Activated CD8-positive, alpha-beta memory T cell treated with anti-CD3 and anti-CD28 coated beads, Interleukin-2, amount 50 U/mL, for 48 hours (primary cell): Measurements from ENCODE around the gene VIT.

Experiments
- DNase-seq: peaks from one replicate; pipeline ENCODE4 v3.0.0-alpha.2; 2020

VIT gene, protein sequence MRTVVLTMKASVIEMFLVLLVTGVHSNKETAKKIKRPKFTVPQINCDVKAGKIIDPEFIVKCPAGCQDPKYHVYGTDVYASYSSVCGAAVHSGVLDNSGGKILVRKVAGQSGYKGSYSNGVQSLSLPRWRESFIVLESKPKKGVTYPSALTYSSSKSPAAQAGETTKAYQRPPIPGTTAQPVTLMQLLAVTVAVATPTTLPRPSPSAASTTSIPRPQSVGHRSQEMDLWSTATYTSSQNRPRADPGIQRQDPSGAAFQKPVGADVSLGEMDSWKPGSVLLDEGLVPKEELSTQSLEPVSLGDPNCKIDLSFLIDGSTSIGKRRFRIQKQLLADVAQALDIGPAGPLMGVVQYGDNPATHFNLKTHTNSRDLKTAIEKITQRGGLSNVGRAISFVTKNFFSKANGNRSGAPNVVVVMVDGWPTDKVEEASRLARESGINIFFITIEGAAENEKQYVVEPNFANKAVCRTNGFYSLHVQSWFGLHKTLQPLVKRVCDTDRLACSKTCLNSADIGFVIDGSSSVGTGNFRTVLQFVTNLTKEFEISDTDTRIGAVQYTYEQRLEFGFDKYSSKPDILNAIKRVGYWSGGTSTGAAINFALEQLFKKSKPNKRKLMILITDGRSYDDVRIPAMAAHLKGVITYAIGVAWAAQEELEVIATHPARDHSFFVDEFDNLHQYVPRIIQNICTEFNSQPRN

DNA sequence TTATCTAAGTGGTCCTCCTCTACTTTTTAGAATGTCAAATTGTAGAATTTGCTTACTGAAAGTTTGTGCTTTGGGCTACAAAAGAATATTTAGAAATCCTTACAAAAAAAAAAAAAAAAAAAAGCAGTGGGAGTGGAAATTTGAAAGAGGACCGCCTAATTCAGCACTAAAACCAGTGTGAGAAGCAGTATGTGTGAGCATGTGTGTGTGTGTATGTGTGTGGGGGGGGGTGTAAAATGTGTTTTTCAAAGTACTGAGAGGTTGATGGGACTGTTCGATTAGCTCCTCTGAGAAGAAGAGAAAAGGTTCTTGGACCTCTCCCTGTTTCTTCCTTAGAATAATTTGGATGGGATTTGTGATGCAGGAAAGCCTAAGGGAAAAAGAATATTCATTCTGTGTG, at the start of gene VIT:
Gene VIT (plus strand): TSS at position 175 of the 400 bp plus-strand sequence. CDS start 19,664 bp downstream, outside the sequence.
- DNase-seq, result no peak

DNA sequence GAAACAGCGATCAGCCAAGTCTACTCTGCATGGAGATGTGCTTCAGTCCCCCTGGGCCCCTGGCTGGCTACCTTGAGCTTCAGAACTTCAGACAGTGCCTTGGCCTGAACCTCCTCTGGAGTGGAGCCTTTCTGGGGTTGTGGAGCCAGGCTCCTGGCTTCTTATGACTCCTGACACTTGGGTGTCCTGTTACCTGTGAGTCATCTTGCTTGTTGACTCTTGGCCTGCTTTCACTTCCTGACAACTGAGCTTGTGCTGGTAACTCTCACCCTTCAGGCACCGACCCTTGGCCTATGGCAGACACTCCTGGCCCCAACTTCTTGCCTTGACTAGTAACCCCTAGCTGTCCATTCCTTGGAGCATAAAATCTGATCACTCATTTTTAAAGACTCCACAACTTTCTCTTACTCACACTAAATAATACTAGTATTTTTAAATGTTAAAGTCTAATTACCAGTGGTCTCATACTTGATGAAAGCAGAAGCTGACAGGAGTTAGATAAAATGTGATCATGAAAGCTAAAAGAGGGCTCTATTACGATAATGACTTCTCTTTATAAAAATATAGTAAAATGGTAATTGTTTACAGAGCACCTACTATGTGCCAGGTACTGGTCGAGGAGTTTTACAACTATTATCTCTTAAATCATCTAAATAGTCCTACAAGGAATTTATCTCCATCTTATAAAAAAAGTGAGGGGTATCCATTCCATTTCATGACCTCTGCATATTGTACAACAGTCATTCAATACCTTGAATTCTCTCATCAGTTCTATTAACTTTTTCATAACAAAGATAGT, 46.3 kb upstream of the VIT start:
- DNase-seq, result no peak

DNA sequence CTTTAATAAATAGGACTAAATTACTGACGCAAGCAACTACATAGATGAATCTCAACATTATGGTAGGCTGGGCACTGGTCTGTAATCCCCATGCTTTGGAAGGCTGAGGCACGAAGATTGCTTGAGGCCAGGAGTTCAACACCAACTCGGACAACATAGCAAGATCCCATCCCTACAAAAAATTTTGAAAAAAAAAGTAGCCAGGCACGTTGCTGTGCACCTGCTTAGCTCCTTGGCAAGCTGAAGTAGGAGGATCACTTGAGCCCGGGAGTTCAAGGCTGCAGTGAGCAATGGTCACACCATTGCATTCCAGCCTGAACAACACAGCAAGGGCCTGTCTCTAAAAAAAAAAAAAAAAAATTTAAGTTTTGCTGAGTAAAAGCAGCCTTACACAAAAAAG, 43.4 kb upstream of the VIT start:
- DNase-seq, result no peak

DNA sequence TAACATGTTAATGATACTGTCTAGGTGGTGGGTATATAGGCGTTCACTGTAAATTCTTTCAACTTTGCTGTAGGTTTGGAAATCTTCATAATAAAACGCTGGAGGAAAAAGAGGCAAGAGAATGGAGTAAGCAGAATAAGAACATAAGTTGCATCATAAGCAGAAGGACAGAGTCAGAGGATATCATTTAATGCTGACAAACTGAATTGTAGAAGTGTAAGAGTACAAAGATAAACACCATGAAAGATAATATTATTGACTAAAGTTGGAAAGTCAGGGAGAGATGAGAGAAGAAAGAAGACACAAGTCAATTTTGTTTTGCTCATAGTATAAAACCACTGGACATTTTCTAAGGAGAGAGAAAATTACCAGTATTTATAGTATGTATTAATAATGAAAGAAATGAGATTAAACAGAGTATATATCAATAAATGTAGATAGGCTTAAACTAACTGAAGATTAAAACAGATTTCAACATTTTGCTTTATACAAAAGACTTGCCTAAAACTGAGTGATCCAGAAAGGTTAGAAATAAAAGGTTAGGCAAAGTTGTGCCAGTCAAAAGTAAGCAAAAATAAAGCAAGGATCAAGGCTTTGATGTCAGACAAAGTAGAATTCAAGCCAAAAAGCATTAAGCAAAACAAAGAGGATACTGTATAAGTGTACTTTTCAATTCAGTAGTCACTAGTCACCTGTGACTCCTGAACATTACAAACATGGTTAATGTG, 42.4 kb upstream of the VIT start:
- DNase-seq, result no peak

DNA sequence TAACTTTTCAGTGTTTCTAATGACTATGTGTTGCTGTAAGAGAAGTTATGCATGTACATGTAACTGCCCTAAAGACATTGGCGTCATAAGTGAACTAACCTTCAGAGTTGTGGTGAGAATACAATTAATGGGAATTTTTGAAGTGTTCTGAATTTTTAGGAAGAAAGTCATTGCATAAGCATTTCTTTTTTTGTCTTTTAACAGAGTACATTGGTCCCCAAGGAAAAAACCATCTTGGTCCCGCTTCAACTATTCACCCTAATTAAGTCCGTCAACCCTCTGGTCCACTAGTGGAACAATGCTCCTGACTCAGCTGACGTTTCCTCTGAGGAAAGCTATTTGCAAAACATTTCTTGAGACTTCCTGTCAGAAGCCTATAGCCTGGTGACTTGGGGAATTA, 41.1 kb upstream of the VIT start:
- no peak for DNase-seq

DNA sequence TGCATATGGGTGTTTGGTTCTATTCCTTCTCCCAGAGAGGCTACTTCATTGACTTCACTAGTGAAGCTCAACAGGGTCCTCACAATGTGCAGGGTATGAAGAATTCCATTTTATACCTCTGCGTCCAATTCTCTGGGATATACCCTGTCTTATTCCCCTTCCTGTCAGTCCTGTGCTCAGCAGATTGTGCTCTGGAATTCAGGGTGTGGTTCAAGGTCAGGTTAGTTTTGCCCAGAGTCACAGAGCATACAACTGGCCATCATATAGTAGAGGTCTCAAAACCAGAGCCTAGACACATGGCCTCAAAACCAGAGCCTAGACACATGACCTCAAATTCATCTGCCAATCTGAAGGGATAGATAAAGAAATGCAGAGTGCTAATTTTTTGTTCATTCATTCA, 38.8 kb upstream of the VIT start:
- DNase-seq, result no peak

DNA sequence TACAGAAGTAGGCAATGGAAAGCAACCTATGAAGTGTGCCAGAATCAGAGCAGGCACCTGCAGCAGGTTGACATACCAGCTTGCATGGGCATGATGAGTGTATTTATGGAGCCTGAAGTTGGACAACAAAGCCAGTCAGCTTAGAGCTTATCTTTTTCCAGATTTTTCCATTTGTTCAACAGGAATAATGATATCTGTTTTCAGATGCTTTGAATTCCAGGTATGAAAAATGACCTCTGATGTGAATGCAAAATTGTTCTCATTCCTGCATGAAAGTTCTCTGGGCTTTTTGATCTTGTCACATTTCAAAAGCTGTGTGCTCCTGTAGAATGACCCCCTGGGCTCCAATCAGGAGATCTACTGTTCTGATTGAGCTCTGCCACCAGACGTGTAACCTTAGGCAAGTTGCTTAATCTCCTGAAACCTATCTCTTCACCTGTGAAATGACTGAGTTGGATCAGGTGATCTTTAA, 38.2 kb upstream of the VIT start:
- no peak for DNase-seq

DNA sequence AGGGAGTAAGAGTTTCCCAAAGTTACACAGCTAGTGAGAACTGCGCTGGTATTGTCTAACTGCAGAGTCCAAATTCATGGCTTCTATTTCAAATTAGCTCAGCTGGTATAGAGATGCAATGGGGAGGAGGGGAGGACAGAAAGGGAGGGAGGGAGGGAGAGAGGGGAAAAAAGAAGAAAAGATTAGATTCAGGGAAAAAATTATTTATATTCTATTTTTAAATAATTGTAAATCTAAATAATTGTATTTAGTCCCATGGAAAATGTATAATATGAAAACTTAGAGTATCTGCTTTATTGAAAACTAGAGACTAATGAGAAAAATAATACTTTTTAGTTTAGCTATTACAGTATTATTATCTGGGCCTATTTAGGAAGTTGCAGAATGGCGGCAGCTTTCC, 37.3 kb upstream of the VIT start:
- no peak for DNase-seq

DNA sequence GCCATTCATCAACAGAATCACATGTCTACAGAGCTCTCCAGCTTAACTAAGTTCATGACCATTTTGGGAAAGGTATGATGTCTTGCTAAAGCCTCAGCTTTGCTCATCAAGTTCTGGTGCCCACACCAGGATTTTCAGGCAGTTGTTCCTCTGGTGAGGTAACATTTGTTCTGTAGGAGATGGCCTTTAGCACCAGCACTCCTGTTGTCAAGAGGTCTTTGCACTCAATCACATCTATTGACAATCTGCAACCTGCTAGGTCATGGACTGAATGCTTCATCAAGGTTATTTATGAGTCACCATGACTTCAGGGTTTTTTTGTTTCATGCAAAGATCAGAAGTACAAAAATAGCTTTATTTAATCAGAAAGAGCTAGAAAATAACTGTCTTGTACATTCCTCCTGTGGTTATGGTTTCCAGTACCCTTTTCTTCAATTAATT, 36.6 kb upstream of the VIT start:
- DNase-seq, result no peak

DNA sequence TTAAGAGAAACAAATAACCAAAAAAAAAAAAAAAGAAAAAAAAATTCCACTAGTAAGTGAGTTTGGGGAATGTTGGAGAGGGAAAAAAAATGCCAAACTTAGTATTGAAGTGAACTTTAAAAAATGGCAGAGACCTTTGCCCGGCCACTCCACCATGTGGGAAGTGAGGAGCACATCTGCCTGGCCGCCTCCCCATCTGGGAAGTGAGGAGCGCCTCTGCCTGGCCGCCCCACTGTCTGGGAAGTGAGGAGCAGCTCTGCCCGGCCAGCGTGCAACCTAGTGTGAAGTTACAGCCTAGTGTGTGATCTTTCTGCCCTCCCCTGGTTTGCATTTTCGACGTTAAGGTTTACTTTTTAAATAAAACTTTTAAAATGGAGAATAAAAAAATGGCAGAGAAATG, 33.9 kb upstream of the VIT start:
- DNase-seq, result no peak

DNA sequence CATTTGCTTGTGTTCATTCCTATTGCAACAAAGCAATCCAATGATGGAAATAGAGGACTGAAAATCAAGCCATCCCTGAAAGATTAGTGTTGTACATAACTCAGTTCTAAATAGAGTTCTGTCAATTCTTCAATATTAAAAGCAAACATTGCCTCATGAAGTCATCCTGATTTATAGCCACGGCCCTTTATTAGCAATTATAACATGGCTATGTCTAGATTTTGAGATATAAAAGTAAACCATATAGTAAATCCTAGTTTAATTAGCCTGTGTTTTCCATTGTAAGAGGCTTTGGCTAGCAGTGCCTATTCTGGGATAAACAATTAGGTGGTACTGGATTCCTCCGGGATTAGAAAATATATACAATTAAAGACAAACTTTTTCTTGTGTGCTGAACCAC, 33.2 kb upstream of the VIT start:
- DNase-seq, result no peak

DNA sequence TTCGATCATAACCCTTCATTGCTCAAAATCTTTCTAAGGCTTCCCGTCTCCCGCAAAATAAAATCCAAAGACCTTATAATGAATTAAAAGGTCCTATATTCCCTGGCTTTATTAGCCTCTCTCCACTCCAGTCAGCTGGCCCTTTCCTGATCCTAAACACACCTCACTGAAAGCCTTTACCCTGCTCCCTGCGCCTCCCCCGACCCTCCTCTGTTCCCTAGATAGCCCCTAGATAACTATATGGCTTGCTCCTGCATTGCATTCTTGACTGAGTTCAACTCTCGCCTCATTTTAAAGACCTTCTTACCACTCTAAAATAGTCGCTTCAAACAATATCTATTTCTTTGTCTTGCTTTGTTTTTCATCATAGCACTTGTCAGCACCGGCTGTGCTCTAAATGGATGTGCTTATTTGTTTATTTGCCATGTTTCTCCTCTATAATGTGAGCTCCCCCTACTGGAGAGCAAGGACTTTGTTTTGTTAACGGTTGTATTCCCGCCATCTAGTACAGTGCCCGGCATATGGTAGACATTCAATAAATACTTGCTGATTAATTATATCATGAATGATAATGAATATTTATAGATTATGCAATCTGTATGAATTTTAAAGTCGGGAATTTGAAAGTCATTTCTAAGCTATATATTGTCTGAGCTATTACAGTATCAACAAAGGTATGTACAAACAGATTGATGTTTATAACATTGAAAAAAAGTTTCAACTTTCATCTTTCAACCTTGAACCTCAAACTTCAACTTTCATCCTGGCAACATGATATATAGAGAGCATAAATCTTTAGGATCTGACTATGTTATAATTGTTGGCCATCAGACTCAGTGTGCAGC, 32.4 kb upstream of the VIT start:
- no peak for DNase-seq

DNA sequence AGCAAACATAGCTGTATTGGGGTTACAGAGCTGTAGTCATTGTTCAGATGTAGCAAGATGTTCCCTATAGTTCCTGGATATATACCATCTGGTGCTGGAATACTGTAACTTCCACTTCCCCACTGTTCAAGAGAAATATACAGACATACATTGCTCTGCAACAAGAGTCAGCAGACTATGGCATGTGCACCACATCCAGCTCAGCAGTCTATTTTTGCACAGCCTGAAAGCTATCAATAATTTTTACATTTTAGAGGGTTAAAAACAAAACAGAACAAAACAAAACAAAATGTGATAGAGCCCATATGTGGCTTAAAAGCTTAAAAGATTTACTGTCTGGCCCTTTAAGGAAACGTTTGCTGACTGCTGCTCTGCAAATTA, 31.8 kb upstream of the VIT start:
- no peak for DNase-seq

DNA sequence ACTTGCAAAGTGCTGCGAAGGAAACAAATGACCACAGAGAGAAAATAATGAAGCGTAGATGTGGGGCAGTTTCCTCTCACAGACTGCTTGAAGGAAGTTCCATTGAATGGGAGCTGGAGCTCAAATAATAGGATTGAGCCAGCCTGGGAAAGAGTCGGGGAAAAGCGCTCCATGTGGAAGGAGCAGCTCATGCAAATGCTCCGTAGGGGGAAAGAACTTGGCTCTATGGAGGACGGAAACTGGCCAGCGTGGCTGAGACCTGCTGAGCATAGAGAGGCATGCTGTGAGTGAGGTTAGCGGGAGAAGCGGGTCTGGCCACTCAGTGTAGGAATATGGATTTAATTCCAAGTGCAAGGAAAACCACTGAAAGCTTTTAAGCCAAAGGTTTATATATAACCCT, 28.6 kb upstream of the VIT start:
- DNase-seq, result no peak

DNA sequence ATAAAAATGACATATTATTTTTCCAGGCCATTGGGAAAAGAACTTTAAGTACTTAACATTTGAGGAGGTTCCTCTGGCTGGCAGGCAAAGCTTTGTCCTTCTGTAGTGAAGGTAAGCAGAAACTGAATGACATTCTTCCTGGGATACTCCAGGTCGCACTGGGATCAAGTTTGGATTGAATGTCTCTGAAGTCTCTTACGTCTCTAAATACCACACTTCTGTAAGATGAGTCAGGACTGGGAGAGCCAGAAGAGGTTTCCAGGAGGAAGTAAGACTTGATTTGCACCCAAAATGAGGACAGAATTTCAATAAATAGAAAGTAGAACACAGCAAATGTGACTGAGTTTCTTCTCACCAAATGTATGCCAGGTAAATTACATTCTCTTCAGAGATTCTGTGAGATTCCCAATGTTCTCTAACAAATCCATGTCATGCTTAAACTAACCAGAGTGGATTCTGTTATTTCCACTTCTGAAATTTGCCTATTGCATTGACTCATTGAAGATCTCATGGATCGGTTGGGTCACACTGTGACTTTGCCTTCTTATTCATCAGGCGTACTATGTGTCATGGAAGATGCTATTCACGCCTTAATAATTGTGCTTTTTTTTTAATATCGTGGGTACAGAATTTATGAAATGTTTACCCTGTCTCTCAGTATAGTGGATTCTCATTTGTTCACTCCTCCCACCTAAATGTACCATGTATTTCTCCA, 25.5 kb upstream of the VIT start:
- DNase-seq, result no peak

DNA sequence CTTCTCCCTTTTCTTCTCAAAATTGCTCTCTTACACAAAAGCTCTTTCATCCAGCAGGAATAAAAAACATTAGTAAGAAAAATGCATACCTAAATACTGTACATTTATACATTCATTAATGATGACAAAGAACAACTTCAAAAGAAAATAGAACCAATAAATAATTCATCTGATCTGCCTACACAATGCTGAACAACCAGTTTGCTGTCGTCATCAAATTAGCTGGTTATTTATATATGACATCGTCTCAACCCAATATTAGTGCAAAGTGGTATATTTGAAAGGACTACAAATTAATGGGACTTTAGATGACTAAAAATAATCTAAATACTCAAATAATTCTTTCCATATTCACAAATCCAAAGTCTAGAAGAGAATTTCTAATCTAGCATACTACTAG, 24.8 kb upstream of the VIT start:
- DNase-seq, result no peak

DNA sequence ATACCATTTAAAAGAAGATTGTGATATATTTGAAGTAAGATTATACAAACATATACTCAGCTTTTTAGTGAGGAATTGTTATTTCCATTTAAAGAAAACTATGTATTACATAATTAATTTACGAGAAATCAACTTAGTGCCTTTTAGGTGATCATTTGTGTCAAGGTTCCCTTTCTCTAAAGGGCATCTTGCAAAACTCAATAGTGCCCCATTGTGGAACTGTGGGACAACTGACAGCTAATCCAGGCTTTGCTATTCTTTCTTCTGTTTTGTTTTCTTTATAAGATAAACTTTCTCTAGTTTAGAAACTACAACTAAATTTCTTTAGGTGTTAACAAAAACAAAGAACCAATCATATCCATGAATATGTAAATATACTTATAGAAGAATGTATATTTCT, 24.3 kb upstream of the VIT start:
- no peak for DNase-seq

DNA sequence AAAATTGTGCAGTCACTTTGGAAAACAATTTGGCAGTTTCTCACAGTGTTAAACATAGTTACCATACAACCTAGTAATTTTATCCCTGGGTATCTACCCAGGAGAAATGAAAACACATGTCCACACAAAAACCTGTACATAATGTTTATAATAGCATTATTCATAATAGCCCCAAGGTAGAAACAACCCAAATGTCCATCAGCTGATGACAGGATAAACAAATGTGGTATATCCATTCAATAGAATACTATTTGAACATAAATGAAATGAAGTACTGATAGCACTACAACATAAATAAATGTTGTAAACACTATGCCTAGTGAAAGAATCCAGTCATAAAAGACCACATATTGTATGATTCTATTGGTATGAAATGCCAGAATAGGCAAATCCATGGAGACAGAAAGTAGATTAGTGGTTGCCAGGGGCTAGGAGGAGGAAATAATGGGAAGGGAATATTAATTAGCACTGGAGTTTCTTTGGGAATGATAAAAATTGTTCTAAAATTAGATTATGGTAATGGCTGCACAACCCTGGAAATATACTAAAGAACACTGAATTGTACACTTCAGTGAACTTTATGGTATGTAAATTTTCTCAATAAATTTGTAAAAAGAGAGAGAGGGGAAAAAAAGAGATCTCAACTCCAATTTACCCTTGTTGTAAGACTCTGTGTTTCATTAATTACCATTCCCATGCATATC, 20.8 kb upstream of the VIT start:
- DNase-seq, result no peak

DNA sequence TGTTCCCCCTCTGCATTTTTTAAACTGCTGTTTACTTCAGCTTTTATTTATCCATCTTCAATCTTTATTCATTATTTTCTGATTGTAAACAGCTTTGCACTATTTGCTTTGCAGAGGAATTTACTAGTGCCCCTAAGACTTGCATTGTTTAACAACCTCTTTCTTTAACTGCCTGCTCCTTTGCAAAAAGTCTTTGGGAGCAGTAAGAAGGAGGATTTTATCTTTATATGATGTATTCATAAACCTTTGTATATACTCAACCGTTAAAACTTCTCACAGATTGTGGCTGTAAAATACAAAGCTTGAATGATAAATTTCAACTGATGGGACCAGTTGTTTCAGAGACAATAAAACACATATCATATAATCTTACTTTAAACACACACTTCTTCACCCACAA, 20.1 kb upstream of the VIT start:
- DNase-seq, result no peak

DNA sequence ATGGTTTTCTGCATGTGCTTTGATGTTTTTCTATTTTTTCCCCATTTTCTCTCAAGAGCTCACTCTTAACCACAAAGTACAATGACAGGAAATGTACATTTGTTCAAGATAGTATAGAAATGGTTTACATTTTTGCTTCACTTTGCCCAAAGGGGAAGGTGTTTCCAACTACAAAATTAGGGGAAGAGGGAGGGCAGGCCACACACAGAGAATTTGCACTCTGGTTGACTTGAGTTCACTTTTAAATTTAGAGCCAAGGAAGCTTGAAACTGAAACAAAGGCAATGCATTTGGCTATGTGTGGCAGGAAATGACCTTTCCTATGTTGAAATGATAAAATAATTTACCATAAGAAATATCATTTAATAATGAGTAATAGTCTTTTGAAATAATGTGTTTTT, 19.1 kb upstream of the VIT start:
- DNase-seq, result no peak
